DLD1 (cell line): ENCODE measurements around the gene PRKCA.
"Not testable (repeated sequence)": the region's sequence is repeated elsewhere in the genome, so short reads cannot be mapped to it uniquely, and the experiment has no call there.

Experiments
- in situ Hi-C: cut with HindIII; loops from 2 replicates; pipeline ENCODE4 v1.10.0; 2017; ENCODE audit warnings: low sequenced_read_pairs

PRKCA gene

DNA sequence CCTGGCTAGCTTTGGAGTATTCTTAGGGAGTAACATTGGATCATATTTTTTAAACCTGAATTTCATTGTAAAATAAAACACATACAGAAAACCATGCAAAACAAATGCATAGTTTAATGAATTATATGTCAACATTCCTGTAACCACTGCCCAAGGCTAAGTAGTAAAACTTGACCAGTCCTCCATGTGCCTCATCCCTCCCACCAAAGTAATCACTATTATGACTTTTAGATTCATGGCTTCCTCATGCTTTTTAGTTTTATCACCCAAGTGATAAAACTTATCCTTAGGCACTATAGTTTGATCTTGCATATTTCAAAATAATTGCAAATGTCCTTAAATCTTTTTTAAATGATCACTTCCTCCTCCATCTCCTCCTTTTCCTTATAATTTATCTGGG, 20.4 kb downstream of the PRKCA start:
- in situ Hi-C loops, result no loop called here

- in situ Hi-C loops, result not testable (repeated sequence)
Measured at GRCh38 chr17:66324381-66325004, 22.1 kb downstream of the PRKCA start.

DNA sequence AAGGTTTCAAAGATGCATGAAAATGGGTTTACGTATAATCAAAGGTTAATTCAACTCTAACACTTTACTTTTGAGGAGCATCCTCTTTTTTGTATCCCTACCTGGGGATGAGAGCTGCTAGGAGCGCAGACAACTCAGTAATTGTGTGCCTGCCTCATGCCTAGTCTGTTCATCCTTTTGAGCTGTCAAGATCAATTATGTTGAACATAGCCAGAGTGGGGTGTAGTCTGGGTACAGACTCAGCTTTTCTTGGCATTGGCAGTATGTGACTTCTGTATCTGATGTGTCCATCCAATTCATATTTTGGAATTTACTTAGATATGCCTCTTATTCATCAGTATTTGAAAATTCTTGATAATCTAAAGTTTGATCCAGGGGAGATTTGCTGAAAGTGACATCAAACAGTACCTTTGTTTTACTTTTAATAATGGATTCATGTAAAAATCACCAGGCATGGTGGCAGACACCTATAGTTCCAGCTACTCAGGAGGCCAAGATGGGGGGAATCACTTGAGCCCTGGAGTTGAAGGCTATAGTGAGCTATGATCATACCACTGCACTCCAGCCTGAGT, 24.1 kb downstream of the PRKCA start:
- in situ Hi-C loops, result no loop called here

- in situ Hi-C loops, result no loop called here
Measured at GRCh38 chr17:66330646-66331037, 28.2 kb downstream of the PRKCA start.

GRCh38 chr17:66331038-66331816, 28.8 kb downstream of the PRKCA start:
- in situ Hi-C loops, result no loop called here

DNA sequence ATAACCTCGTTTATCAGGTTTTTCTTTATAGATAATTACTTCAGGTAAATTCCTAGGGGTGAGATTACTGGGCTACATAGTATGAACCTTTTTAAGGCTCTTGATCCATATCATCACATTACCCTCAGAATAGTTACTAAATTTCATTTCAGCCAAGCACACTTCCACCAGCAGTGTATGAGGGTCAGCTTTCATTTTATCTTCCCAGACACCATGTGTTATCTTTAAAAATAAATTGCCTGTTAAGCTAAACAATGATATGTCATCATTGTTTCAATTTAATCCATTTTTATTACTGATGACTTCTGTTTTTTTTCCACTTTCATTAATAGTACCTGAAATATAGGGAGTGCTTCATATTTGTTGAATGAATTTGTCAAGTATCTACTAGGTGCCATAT, 33.4 kb downstream of the PRKCA start:
- in situ Hi-C loops, result no loop called here

DNA sequence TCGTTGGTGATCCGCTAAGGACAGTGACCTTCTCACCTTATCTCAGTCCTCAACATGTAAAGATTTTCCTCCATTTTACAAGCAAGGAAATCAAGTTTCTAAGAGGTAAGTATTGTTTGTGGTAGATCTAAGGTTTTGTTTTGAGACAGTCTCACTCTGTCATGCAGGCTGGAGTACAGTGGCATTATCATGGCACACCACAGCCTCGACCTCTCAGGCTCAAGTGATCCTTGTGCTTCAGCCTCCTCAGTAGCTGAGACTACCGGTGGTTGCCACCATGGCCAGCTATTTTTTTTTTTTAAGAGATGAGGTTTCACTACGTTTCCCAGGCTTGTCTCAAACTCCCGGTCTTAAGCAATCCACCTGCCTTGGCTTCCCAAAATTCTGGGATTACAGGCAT, 34.9 kb downstream of the PRKCA start:
- in situ Hi-C loops, result no loop called here

- in situ Hi-C loops, result no loop called here
Measured at GRCh38 chr17:66337866-66338485, 35.6 kb downstream of the PRKCA start.

DNA sequence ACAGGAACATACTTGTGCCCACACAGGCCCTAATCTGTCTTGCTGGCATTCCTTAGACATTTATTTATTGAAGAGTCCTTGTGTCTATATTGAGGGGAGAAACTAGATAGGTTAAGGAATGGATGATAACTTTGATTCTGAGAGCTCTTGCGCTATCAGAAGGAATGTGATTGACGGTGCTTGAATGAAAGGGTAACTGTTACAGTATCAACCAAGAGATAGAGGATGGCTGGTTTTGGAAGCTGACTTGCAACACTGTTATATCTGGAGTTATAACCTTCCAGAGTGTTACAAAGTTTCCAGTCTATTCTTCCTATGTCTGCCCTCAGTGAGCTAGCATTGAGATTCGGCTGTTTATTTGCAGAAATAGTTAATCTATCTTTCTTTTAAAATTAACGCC, 36.5 kb downstream of the PRKCA start:
- in situ Hi-C loops, result no loop called here

- in situ Hi-C loops, result no loop called here
Measured at GRCh38 chr17:66339561-66339960, 37.1 kb downstream of the PRKCA start.

GRCh38 chr17:66340720-66341119, 38.3 kb downstream of the PRKCA start:
- in situ Hi-C loops, result no loop called here

GRCh38 chr17:66341462-66341861, 39.0 kb downstream of the PRKCA start:
- in situ Hi-C loops, result no loop called here

- in situ Hi-C loops, result not testable (repeated sequence)
Measured at GRCh38 chr17:66342263-66342662, 39.9 kb downstream of the PRKCA start.

DNA sequence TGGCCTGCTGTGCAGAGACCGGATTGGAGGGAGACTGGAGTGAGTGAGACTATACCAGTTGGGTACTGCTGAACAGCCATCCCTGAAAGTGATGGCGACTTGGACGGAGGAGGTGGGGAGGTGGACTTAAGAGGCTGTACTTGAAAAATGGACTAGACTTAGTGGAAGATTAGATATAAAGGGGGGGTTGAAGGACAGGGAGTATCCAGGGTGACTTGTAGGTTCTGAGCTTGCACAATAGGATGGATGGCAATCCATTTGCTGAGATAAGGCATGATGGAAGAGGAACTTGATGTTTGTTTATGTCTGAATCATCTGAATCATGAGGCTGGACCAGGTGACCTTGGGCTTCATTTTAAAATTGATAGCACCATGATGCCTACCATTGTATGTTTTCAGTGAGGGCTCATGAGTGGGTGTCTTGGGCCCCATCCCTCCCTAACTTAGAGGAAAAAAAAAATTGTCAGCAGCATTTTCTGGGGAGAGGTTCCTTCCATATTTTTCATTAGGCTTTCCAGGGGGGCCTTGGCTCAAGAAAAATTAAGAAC, 41.2 kb downstream of the PRKCA start:
- in situ Hi-C loops, result no loop called here

- in situ Hi-C loops, result no loop called here
Measured at GRCh38 chr17:66344473-66344872, 42.1 kb downstream of the PRKCA start.

DNA sequence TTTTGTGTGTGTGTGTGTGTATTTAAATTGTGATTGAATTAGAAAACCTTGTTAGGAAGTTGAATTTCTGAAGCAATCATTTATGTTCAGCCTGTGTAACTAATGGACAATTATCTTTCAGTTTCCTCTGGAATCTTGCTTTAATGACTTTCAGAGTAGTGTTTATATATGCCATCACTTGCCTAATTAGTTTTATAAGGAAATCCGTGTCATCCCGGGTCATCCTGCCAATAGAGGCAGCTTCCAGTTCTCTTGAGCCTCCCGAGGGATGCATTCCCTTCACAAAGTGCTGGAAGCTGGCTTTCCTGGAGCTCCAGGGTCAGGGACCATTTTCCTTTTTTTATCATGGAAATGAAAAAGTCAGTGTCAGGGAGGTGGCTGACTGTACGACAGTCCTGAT, 42.9 kb downstream of the PRKCA start:
- in situ Hi-C loops, result no loop called here

DNA sequence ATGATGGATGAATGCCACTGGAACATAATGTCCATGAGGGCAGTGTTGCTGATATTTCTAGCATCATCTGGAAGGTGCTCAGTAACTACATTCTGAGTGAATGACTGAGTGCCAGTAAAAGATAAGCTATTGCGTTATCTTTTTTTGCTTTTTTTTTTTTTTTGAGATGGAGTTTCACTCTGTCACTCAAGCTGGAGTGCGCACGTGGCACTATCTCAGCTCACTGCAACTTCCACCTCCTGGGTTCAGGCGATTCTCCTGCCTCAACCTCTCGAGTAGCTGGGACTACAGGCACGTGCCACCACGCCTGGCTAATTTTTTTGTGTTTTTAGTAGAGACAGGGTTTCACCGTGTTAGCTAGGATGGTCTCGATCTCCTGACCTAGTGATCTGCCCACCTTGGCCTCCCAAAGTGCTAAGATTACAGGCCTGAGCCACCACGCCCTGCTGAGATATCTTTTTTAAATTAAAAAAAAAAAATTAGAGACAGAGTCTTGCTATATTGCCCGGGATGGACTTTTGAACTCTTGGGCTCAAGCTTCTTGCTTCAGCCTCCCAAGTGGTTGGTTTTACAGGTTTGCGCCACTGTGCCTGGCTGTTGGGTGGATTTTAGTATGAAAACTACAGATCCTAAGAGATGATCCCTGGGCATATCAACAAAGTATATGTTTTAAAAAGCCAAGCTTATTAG, 43.7 kb downstream of the PRKCA start:
- in situ Hi-C loops, result not testable (repeated sequence)

DNA sequence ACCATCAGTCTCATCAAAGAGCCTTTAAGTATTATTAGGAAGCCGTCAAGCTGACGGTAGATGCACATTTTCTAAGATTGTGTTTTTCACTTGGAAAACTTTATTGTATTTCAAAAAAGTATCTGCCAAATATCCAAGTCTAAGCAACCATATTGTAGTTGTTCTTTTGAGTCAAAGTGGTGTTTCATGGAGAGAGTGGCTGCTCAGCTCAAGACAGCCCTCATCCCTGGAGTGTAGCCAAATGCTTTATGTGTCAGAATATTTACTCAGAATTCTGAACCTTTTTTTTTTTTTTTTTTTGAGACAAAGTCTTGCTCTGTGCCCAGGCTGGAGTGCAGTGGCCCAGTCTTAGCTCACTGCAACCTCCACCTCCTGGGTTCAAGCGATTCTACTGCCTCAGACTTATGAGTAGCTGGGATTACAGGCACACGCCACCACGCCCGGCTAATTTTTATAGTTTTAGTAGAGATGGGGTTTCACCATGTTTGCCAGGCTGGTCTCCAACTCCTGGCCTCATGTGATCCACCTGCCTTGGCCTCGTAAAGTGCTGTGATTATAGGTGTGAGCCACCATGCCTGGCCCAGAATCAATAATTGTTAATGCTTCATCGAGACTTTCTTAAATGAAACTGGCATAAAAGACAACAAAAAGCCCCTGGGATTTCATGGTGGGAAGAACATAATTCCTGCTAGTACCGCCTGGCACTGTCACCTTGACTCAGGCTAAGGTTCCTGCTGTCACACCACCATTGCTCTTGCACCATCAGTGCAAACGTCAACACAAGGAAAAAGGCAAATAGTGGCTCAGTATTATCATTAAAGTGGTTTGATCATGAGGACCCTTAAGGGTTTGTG, 45.5 kb downstream of the PRKCA start:
- in situ Hi-C loops, result no loop called here

DNA sequence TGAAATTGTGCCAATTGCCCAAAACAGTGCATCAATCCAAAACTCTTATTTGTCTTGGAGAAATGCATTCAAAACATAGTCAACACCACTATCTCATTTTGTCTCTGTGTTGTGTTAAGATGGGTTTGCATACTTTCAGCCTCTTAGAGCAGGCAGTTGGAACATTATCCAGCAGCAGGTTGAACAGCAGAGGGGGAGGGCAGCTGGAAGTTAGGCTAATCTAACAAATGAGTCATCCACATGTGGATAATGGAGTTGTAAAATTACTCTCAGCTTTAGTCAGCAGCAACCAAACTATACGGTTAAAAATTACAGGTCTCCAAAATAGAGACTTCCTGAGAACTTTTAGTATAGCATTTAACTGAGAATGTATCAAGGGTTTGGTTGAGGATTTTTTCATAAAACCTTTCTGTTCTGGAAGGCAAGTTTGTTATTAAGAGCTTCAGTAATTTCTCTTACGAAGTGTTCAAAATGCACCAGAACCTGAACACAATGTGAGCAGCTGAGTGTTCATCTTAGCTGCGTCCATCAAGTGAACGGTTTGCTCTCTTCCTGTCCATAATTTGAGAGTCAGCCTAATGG, 46.3 kb downstream of the PRKCA start:
- in situ Hi-C loops, result no loop called here
